Measurements from ENCODE around the gene GRID1. TPM values are rescaled to one million over a fixed set of nuclear protein-coding genes. Genes with fewer than 3 reads are reported as not detected.

Gene GRID1
- total and polyA plus RNA-seq, 9 of the 15 experiments (the other 6 are each of a cell fraction or from before 2014, with no cell fraction given), result 0.01 to 7.2 (median 1.2) TPM

- intact Hi-C loops (cut with micrococcal nuclease), result no loop called here
- no peaks in the 10 kb centered on the region for H3K79me2 ChIP-seq (ENCODE audit: control insufficient read depth, insufficient read depth, low read length)
- H3K9me3 ChIP-seq (replicated peaks; ENCODE audit: control insufficient read depth, insufficient read depth, low read depth, low read length), result no peaks in the 10 kb centered on the region
- H3K4me3 ChIP-seq, result no peak overlapping the region
- no peak overlapping the region for H3K9ac ChIP-seq (ENCODE audit: insufficient read depth in 1 of 2, low read depth in 2 of 2, low read length in 2 of 2)
- peaks cover 0 to 6% of the 10 kb centered on the region in 2 experiments; a peak in 1 of 5 replicates for H3K27me3 ChIP-seq (ENCODE audit: control insufficient read depth in 2 of 2, insufficient read depth in 2 of 2, low read length in 2 of 2)
- CTCF ChIA-PET (ENCODE audit: low intra/inter-chr PET ratio), result no interaction called here
- WGBS (ENCODE audit: insufficient coverage, low coverage, missing lambda C conversion rate), result 0% methylated on average over 3 of the region's 14 CpGs
- BruUV-seq (replicated peaks), result no TSS peak
- FAIRE-seq, result no peak
- TF ChIP-seq ZFX (CRISPR knock-in tag; IDR thresholded peaks at IDR 0.05) (no peak), ZNF668 (CRISPR knock-in tag; IDR thresholded peaks at IDR 0.05) (no peak), ZNF431 (CRISPR knock-in tag; IDR thresholded peaks at IDR 0.05) (no peak), NFE2L1 (tag; IDR thresholded peaks at IDR 0.05; ENCODE audit: borderline replicate concordance, low read depth) (no peak), LARP7 (IDR thresholded peaks at IDR 0.05) (no peak), POU5F1 (IDR thresholded peaks at IDR 0.05; ENCODE audit: borderline replicate concordance, low read depth, low read length, partially characterized antibody) (no peak), HNRNPLL (IDR thresholded peaks at IDR 0.05; ENCODE audit: low read depth, low read length, poor library complexity, severe bottlenecking) (no peak), MXD1 (CRISPR knock-in tag; IDR thresholded peaks at IDR 0.05; ENCODE audit: borderline replicate concordance, poor library complexity, severe bottlenecking) (no peak), TAF1 (IDR thresholded peaks at IDR 0.05; ENCODE audit: control insufficient read depth, extremely low read depth, insufficient read depth, low read length, severe bottlenecking) (no peak), THRB (CRISPR knock-in tag; conservative IDR thresholded peaks at IDR 0.05) (no peak), GATAD2B (IDR thresholded peaks at IDR 0.05; ENCODE audit: borderline replicate concordance) (no peak), YY1 (IDR thresholded peaks at IDR 0.05; ENCODE audit: borderline replicate concordance in 1 of 3, control insufficient read depth in 1 of 3, extremely low read depth in 1 of 3, insufficient read depth in 3 of 3, insufficient read length in 1 of 3, insufficient replicate concordance in 2 of 3, low read depth in 1 of 3, low read length in 2 of 3) (no peak), XRCC4 (IDR thresholded peaks at IDR 0.05; ENCODE audit: extremely low read depth, insufficient read depth, insufficient read length) (no peak), ATF6 (CRISPR knock-in tag; IDR thresholded peaks at IDR 0.05) (no peak), ZNF197 (CRISPR knock-in tag; IDR thresholded peaks at IDR 0.05; ENCODE audit: low read depth) (no peak)
- no peak for ATAC-seq
- H3K27ac ChIP-seq (ENCODE audit: extremely low read depth, low read depth, low read length), result no peak overlapping the region
- H3K4me2 ChIP-seq (ENCODE audit: insufficient read depth, low read length), result no peak overlapping the region
- POLR2A ChIA-PET, result no interaction called here
- no peak for DNase-seq (ENCODE audit: extremely low read depth in 1 of 4, low spot score in 3 of 4)
- H3K4me1 ChIP-seq (replicated peaks in 1 of 2; ENCODE audit: control insufficient read depth in 2 of 2, insufficient read depth in 2 of 2, low read length in 2 of 2), result no peaks in the 10 kb centered on the region
- no peaks in the 10 kb centered on the region for H3K36me3 ChIP-seq (ENCODE audit: control insufficient read depth, insufficient read depth, low read length)
- no peaks in the 10 kb centered on the region for H3K9me1 ChIP-seq (ENCODE audit: control insufficient read depth, insufficient read depth, low read length)
- no peak overlapping the region for H2AFZ ChIP-seq (ENCODE audit: low read depth, low read length)
- no peaks in the 10 kb centered on the region for H4K20me1 ChIP-seq (replicated peaks; ENCODE audit: control insufficient read depth, insufficient read depth, low read length)
- in situ Hi-C loops (cut with MboI), result no loop called here
These were observed 71.2 kb downstream of the GRID1 start for GRCh38 chr10:86295351-86295750.
